IPS-20b (cell line): ENCODE data around the gene PIH1D1.
"Not testable (repeated sequence)": the region's sequence is repeated elsewhere in the genome, so short reads cannot be mapped to it uniquely, and the experiment has no call there.

Experiments used
- H3K27ac ChIP-seq: one replicate; pipeline ENCODE4 v1.5.1; 2013; ENCODE audit warnings: low read length
- H3K27me3 ChIP-seq: 2 replicates; pipeline ENCODE4 v1.6.1; 2013; ENCODE audit warnings: mild to moderate bottlenecking, low read length, inconsistent platforms; ENCODE audit not compliant: insufficient read depth
- H3K36me3 ChIP-seq: 2 replicates; pipeline ENCODE4 v1.6.1; 2013; ENCODE audit warnings: low read depth, mild to moderate bottlenecking, inconsistent platforms, low read length, moderate library complexity; ENCODE audit not compliant: insufficient read depth
- H3K4me1 ChIP-seq: 2 replicates; pipeline ENCODE4 v1.6.1; 2013; ENCODE audit warnings: mild to moderate bottlenecking, control low read depth, inconsistent platforms, low read length, moderate library complexity; ENCODE audit not compliant: insufficient read depth
- H3K4me3 ChIP-seq: 2 replicates; pipeline ENCODE4 v1.5.1; 2013; ENCODE audit warnings: mild to moderate bottlenecking, low read length, inconsistent platforms
- H3K9ac ChIP-seq: 2 replicates; pipeline ENCODE4 v1.6.1; 2013; ENCODE audit warnings: low read depth, mild to moderate bottlenecking, inconsistent platforms, low read length, moderate library complexity
- H3K9me3 ChIP-seq: 2 replicates; pipeline ENCODE4 v1.6.1; 2013; ENCODE audit warnings: mild to moderate bottlenecking, low read depth, low read length, inconsistent platforms; ENCODE audit not compliant: insufficient read depth

Gene PIH1D1

GRCh38 chr19:49448432-49448786 lies 3.2 kb downstream of the PIH1D1 start:
- Histone ChIP-seq H3K9ac (no peak overlapping the region), H3K4me3 (no peak overlapping the region), H3K27ac (no peak overlapping the region), H3K36me3 (peaks cover 40% of the 10 kb centered on the region), H3K4me1 (no peaks in the 10 kb centered on the region), H3K27me3 (no peaks in the 10 kb centered on the region), H3K9me3 (no peaks in the 10 kb centered on the region)

- no peaks in the 10 kb centered on the region for H3K4me1 ChIP-seq
- no peaks in the 10 kb centered on the region for H3K27me3 ChIP-seq
- H3K36me3 ChIP-seq, result peaks cover 40% of the 10 kb centered on the region
- H3K27ac ChIP-seq, result no peak overlapping the region
- no peak overlapping the region for H3K4me3 ChIP-seq
- H3K9ac ChIP-seq, result no peak overlapping the region
- H3K9me3 ChIP-seq, result no peaks in the 10 kb centered on the region
Measured at GRCh38 chr19:49447485-49448431, 3.9 kb downstream of the PIH1D1 start.

GRCh38 chr19:49445997-49446396 lies 5.6 kb downstream of the PIH1D1 start:
- no peak overlapping the region for H3K9ac ChIP-seq
- H3K27me3 ChIP-seq, result peaks cover 14% of the 10 kb centered on the region
- no peak overlapping the region for H3K27ac ChIP-seq
- H3K4me1 ChIP-seq, result peaks cover 9% of the 10 kb centered on the region; the same call in 1 of the 2 replicates
- peaks cover 40% of the 10 kb centered on the region for H3K36me3 ChIP-seq
- H3K9me3 ChIP-seq, result no peaks in the 10 kb centered on the region
- H3K4me3 ChIP-seq, result no peak overlapping the region

GRCh38 chr19:49444100-49444700 lies 7.4 kb downstream of the PIH1D1 start:
- H3K27ac ChIP-seq, H3K9ac ChIP-seq, H3K9me3 ChIP-seq, H3K4me3 ChIP-seq: not testable (repeated sequence)
- Histone ChIP-seq H3K36me3 (peaks cover 27% of the 10 kb centered on the region), H3K27me3 (peaks cover 32% of the 10 kb centered on the region), H3K4me1 (peaks cover 13% of the 10 kb centered on the region; the same call in 1 of the 2 replicates)

GRCh38 chr19:49443366-49444099 lies 8.1 kb downstream of the PIH1D1 start:
- H3K27ac ChIP-seq, result no peak overlapping the region
- no peaks in the 10 kb centered on the region for H3K9me3 ChIP-seq
- peaks cover 13% of the 10 kb centered on the region; the same call in 1 of the 2 replicates for H3K4me1 ChIP-seq
- peaks cover 38% of the 10 kb centered on the region for H3K27me3 ChIP-seq
- H3K9ac ChIP-seq, result peak overlapping the region; percentile 72; the same call in 1 of the 2 replicates
- peaks cover 21% of the 10 kb centered on the region for H3K36me3 ChIP-seq
- peak overlapping the region; percentile 84 for H3K4me3 ChIP-seq

- H3K36me3 ChIP-seq, result peaks cover 14% of the 10 kb centered on the region
- no peak overlapping the region for H3K27ac ChIP-seq
- peak overlapping the region; percentile 84 for H3K4me3 ChIP-seq
- peak overlapping the region; percentile 72; the same call in 1 of the 2 replicates for H3K9ac ChIP-seq
- peaks cover 45% of the 10 kb centered on the region for H3K27me3 ChIP-seq
- H3K4me1 ChIP-seq, result peaks cover 13% of the 10 kb centered on the region; the same call in 1 of the 2 replicates
- H3K9me3 ChIP-seq, result no peaks in the 10 kb centered on the region
Measured at GRCh38 chr19:49442771-49443365, 8.7 kb downstream of the PIH1D1 start.

- Histone ChIP-seq H3K4me1 (peaks cover 13% of the 10 kb centered on the region; the same call in 1 of the 2 replicates), H3K9me3 (no peaks in the 10 kb centered on the region), H3K27ac (no peak overlapping the region), H3K9ac (no peak overlapping the region), H3K36me3 (peaks cover 11% of the 10 kb centered on the region), H3K27me3 (peaks cover 50% of the 10 kb centered on the region), H3K4me3 (peak overlapping the region; percentile 66)
Measured at GRCh38 chr19:49442354-49442753, 9.3 kb downstream of the PIH1D1 start.

- Histone ChIP-seq H3K36me3 (peaks cover 8% of the 10 kb centered on the region), H3K27ac (no peak overlapping the region), H3K4me1 (peaks cover 13% of the 10 kb centered on the region; the same call in 1 of the 2 replicates), H3K9me3 (no peaks in the 10 kb centered on the region), H3K4me3 (peak overlapping the region; percentile 66), H3K9ac (no peak overlapping the region), H3K27me3 (peaks cover 54% of the 10 kb centered on the region)
Measured at GRCh38 chr19:49441960-49442350, 9.7 kb downstream of the PIH1D1 start.

- Histone ChIP-seq H3K9ac (no peak within 1 kb of the TSS), H3K36me3 (peaks cover 2% of the 10 kb centered on the region), H3K27me3 (peaks cover 60% of the 10 kb centered on the region), H3K27ac (no peak within 1 kb of the TSS), H3K4me3 (peak within 1 kb of the TSS; percentile 66), H3K9me3 (no peaks in the 10 kb centered on the region), H3K4me1 (peaks cover 13% of the 10 kb centered on the region; the same call in 1 of the 2 replicates)
Measured at GRCh38 chr19:49441210-49441959, 10.2 kb downstream of the PIH1D1 start, which contains the start of gene SLC17A7. TSS of gene SLC17A7 (minus strand) at chr19:49441527. CDS start at chr19:49441379, 148 bp downstream.

GRCh38 chr19:49440439-49441209 lies 11.0 kb downstream of the PIH1D1 start:
- Histone ChIP-seq H3K9me3 (no peaks in the 10 kb centered on the region), H3K36me3 (no peaks in the 10 kb centered on the region), H3K4me3 (peak overlapping the region; percentile 50; the same call in 1 of the 2 replicates), H3K4me1 (peaks cover 13% of the 10 kb centered on the region; the same call in 1 of the 2 replicates), H3K9ac (no peak overlapping the region), H3K27ac (no peak overlapping the region), H3K27me3 (peaks cover 67% of the 10 kb centered on the region)
